GM23338 (cell line): ENCODE results near the gene ARHGAP10.

Source experiments
- CTCF ChIP-seq, 2 experiments: fragments of 200-600 bp in 1 of 2; sonication (generic) in 1 of 2; conservative IDR thresholded peaks; 2 replicates each; pipeline versions ENCODE4 v1.5.1 to v1.6.1; 2016 to 2017; ENCODE audit warnings: antibody characterized with exemption in 2 of 2, low read depth in 2 of 2, mild to moderate bottlenecking in 2 of 2, moderate library complexity in 1 of 2
- REST ChIP-seq: IDR thresholded peaks from one replicate; pipeline ENCODE4 v1.6.1; 2018; ENCODE audit warnings: antibody characterized with exemption; ENCODE audit not compliant: unreplicated experiment

- TF ChIP-seq CTCF (conservative IDR thresholded peaks at IDR 0.05; ENCODE audit: low read depth in 2 of 2), result no peak
- TF ChIP-seq REST, result no peak
Measured at GRCh38 chr4:148057984-148058859, 326.3 kb downstream of the ARHGAP10 start.
